DMS79 treated with DMSO at 0.1 percent for 48 hours (cell line): Measurements from ENCODE around the gene ENPP1.

Experiments used
- DNase-seq: peaks from one replicate; lab custom pipeline; 2025; lab: John Stamatoyannopoulos, UW

The ENPP1 gene

GRCh38 chr6:131787079-131787478 lies 20.7 kb upstream of the ENPP1 start:
- no peak for DNase-seq

GRCh38 chr6:131787766-131788712 lies 19.8 kb upstream of the ENPP1 start:
- DNase-seq = no peak

- no peak for DNase-seq
Measured at GRCh38 chr6:131789219-131789618, 18.6 kb upstream of the ENPP1 start.

GRCh38 chr6:131791476-131791875 lies 16.3 kb upstream of the ENPP1 start:
- no peak for DNase-seq

GRCh38 chr6:131792091-131792496 lies 15.7 kb upstream of the ENPP1 start:
- no peak for DNase-seq

GRCh38 chr6:131795366-131795765 lies 12.5 kb upstream of the ENPP1 start:
- no peak for DNase-seq

GRCh38 chr6:131802347-131802746 lies 5.5 kb upstream of the ENPP1 start:
- DNase-seq = no peak

- DNase-seq = no peak
Measured at GRCh38 chr6:131803007-131803769, 4.6 kb upstream of the ENPP1 start.

- no peak for DNase-seq
Measured at GRCh38 chr6:131804131-131804530, 3.7 kb upstream of the ENPP1 start.

- no peak for DNase-seq
Measured at GRCh38 chr6:131807321-131807643, 538 bp upstream of the ENPP1 start.

- DNase-seq = no peak
Measured at GRCh38 chr6:131808460-131809269, 845 bp downstream of the ENPP1 start.

GRCh38 chr6:131811500-131811899 lies 3.7 kb downstream of the ENPP1 start:
- DNase-seq = no peak

- DNase-seq = no peak
Measured at GRCh38 chr6:131813991-131814390, 6.2 kb downstream of the ENPP1 start.

- no peak for DNase-seq
Measured at GRCh38 chr6:131816869-131817268, 9.0 kb downstream of the ENPP1 start.

- no peak for DNase-seq
Measured at GRCh38 chr6:131819572-131820124, 11.8 kb downstream of the ENPP1 start.

GRCh38 chr6:131821010-131821807 lies 13.4 kb downstream of the ENPP1 start:
- DNase-seq = no peak

- no peak for DNase-seq
Measured at GRCh38 chr6:131822119-131822518, 14.3 kb downstream of the ENPP1 start.

- no peak for DNase-seq
Measured at GRCh38 chr6:131823276-131823902, 15.6 kb downstream of the ENPP1 start.

- no peak for DNase-seq
Measured at GRCh38 chr6:131825946-131826345, 18.1 kb downstream of the ENPP1 start.

GRCh38 chr6:131828080-131828479 lies 20.3 kb downstream of the ENPP1 start:
- DNase-seq = no peak

- DNase-seq = no peak
Measured at GRCh38 chr6:131828951-131829350, 21.1 kb downstream of the ENPP1 start.
